Stimulated activated CD4-positive, alpha-beta T cell treated with anti-CD3 and anti-CD28 coated beads, Interleukin-12 subunit alpha, Interleukin-12 subunit beta, amount 100 ng/mL, for 48 hours (primary cell): Measurements from ENCODE around the gene RASAL3.
A peak's percentile ranks its signal among the peaks of the same experiment; 100 is the strongest.
"Not testable (repeated sequence)": the region's sequence is repeated elsewhere in the genome, so short reads cannot be mapped to it uniquely, and the experiment has no call there.

Experiments
- DNase-seq, 3 donors: peaks; one replicate each; pipeline ENCODE4 v3.0.0-alpha.2; 2020; ENCODE audit warnings: low read depth in 2 of 3, low spot score in 1 of 3

The RASAL3 gene

GRCh38 chr19:15475169-15475568 is 10.8 kb upstream of the RASAL3 start:
- DNase-seq, result no peak

- DNase-seq, result not testable (repeated sequence)
Measured at GRCh38 chr19:15473821-15474220, 9.5 kb upstream of the RASAL3 start.

DNA sequence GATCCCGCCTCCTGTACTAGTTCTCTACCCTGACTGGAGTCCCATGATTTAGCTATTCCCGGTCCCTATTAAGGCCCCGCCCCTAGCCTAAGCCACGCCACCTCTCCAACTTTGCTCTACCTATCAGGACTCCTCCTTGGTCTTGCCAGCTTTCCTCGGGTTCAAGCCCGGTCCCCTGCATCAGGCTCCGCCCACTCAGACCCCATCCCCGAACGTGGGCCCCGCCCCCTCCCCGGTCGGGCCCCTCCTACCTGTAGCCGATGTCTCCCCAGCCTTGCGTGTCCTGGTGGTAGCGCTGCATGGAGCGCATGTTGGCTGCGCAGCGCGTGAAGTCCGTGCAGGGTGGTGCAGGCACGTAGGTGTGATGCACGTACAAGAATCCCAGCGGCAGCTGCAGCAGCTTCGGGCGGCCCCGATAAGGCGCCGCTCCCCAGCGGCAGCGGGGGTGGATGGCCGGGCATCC is 7.3 kb upstream of the RASAL3 start:
- DNase-seq, result no peak

DNA sequence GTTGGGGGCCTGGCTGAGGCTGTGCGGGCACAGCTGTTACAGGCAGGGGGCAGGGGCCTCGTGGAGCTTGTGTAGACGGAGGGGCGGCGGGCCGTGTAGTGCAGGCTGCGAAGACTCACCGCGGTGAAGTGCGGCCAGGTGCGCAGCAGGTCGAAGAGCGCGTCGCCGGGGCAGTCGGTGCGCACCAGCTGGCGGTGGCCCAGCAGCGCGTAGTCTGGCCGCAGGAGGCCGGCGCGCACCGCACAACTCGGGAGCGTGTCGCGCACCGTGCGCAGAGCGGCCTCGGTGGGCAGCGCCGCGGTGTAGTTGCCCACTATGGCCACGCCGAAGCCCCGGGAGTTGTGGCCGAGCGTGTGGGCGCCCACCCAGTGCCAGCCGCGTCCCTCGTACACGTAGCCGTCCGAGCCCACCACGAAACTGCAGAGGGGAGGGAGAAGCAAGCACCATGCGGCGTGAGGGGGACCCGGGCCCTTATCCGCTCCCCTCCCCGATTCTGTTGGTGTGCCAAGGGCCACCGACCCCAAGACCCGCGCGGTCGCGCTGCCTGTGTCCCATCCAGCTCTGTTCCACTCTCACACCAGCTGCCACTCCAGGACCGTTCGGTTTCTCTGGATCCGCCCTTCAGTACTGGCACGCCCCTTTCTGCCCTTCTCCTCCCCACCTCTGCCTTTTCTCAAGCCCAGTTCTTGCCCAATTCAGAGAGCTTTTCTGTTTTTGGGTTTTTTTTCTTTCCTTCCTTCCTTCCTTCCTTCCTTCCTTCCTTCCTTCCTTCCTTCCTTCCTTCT is 5.4 kb upstream of the RASAL3 start:
- no peak for DNase-seq

DNA sequence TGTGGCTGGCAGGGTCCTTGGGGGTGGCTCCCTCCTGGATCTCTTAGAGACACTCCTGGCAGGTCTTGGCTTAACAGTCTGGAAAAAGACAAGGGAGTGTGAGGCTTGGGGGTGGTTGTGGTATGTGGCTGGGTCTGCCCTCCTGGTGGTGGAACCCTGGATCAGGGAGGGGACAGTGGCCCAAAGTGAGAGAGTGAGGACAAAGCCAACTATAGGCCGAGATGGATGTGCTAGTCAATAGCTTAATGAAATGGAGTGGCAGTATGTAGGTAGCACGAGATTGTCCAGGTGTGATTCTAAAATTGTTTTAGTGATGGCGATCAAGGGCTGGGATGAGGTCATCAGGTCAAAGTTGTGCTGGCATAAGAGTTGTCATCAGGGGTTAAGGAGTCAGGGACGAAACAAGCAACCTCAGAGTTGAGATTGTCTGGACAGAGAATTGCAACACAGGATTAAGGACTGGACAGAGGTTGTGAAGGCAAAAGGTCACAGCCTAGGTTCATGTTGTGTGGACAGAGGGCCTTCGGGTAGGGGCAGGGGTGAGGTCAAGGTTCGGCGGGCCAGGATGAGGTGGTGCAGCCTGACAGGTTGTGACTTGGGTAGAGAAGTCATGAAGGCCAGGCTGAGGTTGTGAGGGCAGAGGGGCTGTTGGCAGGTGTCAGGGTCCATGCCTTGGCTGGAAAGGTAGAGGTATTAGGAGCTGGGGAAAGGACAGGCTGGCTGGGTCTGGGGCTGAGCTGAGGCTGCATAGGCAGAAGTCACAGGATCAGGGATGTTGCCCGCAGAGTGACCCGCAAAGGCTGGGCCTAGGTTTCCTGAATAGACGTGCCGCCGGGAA is 4.5 kb upstream of the RASAL3 start:
- no peak for DNase-seq

- no peak for DNase-seq
Measured at GRCh38 chr19:15467734-15468214, 3.4 kb upstream of the RASAL3 start.

DNA sequence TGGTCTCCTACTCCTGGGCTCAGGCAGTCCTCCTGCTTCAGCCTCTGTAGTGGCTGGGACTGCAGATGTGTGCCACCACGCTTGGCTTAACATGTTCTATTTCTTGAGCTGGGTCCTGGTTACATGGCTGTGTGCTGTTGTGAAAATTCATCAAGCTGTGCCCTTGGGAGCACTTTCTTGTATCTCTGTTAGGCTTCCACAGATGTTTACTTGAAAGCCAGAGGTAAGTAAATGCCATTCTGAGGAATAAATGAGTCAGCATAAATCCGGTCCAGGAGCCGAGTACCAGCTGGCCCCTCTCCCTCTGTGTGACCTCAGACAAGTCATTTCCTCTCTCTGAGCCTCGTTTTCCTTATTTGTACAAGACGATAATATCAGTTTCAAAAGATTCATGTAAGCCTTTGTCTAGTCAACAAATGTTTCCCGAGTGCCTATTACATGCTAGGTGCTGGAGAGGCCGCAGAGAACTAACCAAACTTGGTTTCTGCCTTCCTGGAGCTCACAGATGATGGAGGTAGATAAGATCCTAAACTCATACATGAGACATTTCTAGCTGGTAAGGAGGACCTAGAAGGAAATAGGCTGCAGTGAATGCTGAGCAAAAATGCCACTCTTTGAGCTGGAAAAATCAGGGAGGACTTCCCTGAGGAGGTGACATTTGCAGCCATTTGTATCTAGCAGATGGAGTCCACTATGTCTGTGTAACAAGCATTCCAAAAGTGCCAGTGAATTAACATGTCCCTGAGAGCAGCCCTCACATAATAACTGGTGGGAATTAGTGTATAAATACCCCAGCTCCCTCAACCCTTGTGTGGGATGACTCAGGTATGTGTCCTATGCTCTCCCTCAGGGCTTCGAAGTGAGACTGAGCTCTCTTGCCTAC is 2.7 kb upstream of the RASAL3 start:
- peak; percentile 45 to 69 (median 58) for DNase-seq

- peak; percentile 66 to 67 (median 67) for DNase-seq
Measured at GRCh38 chr19:15463861-15464371, 428 bp downstream of the RASAL3 start.

GRCh38 chr19:15461694-15462093 is 2.6 kb downstream of the RASAL3 start:
- no peak for DNase-seq

GRCh38 chr19:15457701-15458484 is 6.5 kb downstream of the RASAL3 start:
- DNase-seq, result no peak

DNA sequence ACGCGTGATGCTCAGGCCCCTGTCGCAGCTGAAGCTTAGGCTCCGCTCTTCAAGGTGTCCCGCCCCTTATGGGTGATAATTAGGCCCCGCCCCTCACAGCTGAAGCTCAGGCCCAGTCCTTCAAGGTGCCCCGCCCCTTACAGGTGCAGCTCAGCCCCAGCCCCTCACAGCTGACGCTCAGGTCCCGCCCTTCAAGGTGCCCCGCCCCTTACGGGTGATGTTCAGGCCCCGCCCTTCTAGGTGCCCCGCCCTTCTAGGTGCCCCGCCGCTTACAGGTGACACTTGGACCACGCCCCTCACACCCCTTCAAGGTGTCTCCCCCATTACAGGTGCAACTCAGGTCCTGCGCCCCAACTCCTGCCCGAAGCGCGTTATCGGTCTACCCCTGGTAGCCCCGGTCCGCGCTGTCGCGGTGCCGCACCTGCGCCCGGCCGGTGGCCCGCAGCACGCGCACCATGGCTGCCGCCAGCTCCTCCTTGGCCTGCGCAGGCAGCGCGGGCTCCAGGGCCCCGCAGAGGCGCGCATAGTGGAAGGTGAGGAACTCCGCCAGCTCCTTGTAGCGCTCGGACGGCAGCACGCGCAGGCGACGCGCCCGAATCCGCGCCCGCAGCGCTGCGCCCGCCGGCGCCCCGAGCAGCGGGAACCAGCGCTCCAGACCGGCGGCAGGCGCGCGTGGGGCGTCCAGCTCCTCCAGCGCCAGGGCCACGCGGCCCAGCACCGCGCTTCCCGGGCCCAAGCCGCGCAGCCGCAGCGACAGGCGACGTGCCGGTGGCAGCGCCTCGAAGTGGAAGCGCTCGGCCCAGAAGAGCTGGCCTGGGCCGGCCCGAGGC is 7.3 kb downstream of the RASAL3 start:
- DNase-seq, result no peak

- DNase-seq, result no peak
Measured at GRCh38 chr19:15456441-15456840, 7.9 kb downstream of the RASAL3 start.

GRCh38 chr19:15455996-15456395 is 8.3 kb downstream of the RASAL3 start:
- DNase-seq, result no peak

DNA sequence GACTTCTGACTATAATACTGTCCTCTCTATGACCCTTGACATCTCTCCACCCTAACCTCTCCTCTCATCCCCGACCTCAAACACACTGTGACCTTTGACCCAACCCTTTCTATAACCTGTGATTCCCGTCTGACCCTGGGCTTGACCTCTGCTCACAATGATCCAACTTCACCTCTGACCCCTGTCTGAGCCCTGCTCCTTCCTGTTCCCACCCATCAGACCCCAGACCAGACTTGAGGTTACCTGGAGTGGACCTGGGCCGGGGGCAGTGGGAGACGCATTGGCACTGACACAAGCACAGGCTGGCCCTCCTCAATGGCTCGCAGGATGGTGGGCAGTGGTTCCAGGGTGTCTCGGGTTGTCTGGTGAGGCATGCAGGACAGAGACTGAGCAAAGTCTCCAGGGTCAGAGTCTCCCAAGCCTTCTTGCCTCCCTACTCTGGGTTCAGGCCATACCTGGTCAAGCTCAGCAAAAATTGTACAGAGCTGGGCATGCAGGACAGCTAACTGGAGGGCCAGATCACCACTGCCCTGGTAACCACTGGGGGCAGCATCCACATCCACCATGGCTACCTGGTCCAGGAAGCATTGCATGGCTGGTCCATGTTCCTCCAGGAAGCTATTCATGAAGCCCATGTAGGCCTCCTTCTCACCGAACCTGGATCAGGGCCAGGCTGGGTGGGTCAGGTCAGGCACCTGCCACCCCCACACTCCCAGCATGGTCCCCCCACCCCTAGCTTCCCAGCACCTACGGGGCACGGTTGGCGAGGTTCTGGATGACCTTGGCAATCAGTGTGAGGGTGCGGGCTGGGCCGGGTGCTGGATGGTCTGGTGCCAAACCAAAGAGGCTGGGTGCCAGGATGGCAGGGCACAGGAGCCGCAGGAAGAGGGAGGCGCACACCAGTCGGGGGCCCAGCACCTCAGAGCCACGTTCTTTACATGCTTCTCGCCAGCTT is 10.2 kb downstream of the RASAL3 start:
- DNase-seq, result no peak

DNA sequence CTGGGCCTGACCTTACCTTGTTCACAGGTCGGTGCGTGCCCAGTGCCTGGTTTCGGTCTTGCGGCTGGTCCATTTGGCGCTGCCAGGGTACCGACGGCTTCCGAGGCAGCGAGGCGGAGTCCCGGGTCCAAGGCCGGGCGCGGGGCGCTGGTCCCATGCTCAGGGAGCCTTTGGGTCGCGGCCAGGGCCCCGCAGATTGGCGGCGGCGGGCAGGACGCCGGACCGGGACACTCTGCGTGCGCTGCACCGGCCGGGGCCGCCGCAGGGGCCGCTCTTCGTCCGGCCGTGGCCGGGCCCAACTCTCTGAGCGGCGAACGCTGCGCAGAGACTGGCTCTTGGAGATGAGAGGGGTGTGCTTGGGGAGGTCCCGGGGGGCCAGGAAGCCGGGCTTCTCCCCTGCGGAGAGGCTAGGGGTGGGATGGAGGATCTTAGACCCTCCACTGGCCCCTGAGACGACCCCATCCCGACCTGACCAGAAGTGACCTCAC is 11.2 kb downstream of the RASAL3 start:
- no peak for DNase-seq

- no peak for DNase-seq
Measured at GRCh38 chr19:15452111-15453047, 12.0 kb downstream of the RASAL3 start.

- no peak for DNase-seq
Measured at GRCh38 chr19:15450528-15450890, 13.8 kb downstream of the RASAL3 start.
